Rectal smooth muscle tissue (tissue), 1 donor: ENCODE measurements around the gene YBX1.

ENCODE experiments used
- H3K27ac ChIP-seq: one replicate; pipeline ENCODE4 v1.7.0; 2013; ENCODE audit warnings: low read depth, low read length, inconsistent platforms
- H3K27me3 ChIP-seq: one replicate; pipeline ENCODE4 v1.7.0; 2013; ENCODE audit warnings: low read length; ENCODE audit not compliant: control insufficient read depth, insufficient read depth
- H3K36me3 ChIP-seq: one replicate; pipeline ENCODE4 v1.7.0; 2013; ENCODE audit warnings: low read length; ENCODE audit not compliant: control insufficient read depth, insufficient read depth
- H3K4me1 ChIP-seq: one replicate; pipeline ENCODE4 v1.7.0; 2013; ENCODE audit warnings: low read length; ENCODE audit not compliant: control insufficient read depth, insufficient read depth
- H3K4me3 ChIP-seq: one replicate; pipeline ENCODE4 v1.7.0; 2013; ENCODE audit warnings: low read length
- H3K9ac ChIP-seq: one replicate; pipeline ENCODE4 v1.7.0; 2013; ENCODE audit warnings: low read length

The YBX1 gene

DNA sequence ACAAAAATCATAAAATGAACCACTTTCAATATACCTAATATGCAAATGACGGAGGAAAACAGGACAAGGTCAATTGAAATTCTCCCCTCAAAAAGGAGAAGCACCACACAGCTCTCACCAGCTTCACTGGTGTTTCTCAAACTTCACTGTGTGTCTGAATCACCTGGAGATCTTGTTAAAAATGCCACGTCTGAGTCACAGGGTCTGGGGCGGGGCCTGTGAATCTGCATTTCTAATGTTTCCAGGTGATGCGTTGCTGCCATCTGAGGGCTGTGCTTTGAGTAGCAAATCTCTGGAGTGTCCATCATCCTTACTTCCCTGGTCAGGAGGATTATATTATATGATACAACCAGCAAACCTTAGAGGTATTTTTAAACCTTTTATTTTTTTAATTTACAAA is 48.8 kb downstream of the YBX1 start:
- Histone ChIP-seq H3K4me1 (no peaks in the 10 kb centered on the region), H3K36me3 (no peaks in the 10 kb centered on the region), H3K9ac (no peak overlapping the region), H3K27me3 (no peaks in the 10 kb centered on the region), H3K27ac (no peak overlapping the region), H3K4me3 (no peak overlapping the region)

DNA sequence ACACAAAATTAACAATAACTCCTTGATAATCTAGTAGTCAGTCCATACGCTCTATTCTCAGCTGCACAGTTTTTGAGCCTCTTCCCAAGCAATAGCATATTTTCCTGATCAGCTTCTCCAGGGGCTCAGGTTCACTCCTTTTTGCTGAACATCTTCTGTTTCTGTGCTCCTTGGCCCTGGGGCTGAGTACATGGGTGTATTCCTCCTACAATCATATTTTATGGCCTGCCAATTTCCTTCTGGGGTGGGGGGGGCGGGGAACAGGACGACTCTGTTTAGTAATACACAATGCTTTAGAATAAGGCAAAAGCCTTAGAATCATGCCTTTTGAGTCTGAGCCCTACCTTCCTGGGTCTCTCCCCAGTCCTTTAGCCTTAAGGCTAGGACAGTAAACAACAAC is 49.4 kb downstream of the YBX1 start:
- H3K27ac ChIP-seq = no peak overlapping the region
- no peaks in the 10 kb centered on the region for H3K4me1 ChIP-seq
- no peaks in the 10 kb centered on the region for H3K27me3 ChIP-seq
- H3K4me3 ChIP-seq = no peak overlapping the region
- no peak overlapping the region for H3K9ac ChIP-seq
- no peaks in the 10 kb centered on the region for H3K36me3 ChIP-seq

DNA sequence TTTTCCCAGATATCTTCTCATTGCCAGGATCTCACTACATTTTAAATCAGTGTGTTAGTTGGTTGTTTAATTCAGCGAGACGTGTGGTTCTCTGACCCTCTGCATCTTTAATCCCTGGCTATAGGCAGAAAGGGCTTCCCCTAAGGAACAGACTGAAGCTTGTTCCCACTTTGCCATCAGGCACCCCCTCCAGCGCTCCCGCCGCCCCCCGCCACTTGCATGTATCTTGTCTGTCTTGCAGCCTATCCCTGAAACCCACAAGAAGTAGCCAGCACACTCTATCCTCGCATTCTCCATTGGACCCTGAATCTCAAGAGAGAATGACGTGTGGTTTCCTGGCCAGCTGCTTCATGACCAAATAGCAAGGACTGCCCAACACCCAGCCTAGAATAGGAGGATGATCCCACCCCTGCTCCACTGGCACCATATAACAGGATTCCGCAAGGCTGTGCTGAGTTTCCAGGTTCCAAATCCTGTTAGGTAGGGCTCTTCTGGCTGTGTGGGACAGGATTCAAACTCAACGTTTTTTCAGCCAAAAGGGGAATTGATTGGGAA is 50.0 kb downstream of the YBX1 start:
- Histone ChIP-seq H3K27ac (no peak overlapping the region), H3K36me3 (no peaks in the 10 kb centered on the region), H3K4me3 (no peak overlapping the region), H3K27me3 (no peaks in the 10 kb centered on the region), H3K4me1 (no peaks in the 10 kb centered on the region), H3K9ac (no peak overlapping the region)

- no peaks in the 10 kb centered on the region for H3K36me3 ChIP-seq
- H3K4me1 ChIP-seq = no peaks in the 10 kb centered on the region
- no peak overlapping the region for H3K9ac ChIP-seq
- no peak overlapping the region for H3K4me3 ChIP-seq
- H3K27ac ChIP-seq = no peak overlapping the region
- H3K27me3 ChIP-seq = no peaks in the 10 kb centered on the region
Measured at GRCh38 chr1:42733415-42734200, 51.4 kb downstream of the YBX1 start.

- Histone ChIP-seq H3K36me3 (no peaks in the 10 kb centered on the region), H3K27me3 (no peaks in the 10 kb centered on the region), H3K27ac (no peak overlapping the region), H3K4me3 (no peak overlapping the region), H3K9ac (no peak overlapping the region), H3K4me1 (no peaks in the 10 kb centered on the region)
Measured at GRCh38 chr1:42734201-42735035, 52.2 kb downstream of the YBX1 start.

GRCh38 chr1:42735056-42735455 is 52.8 kb downstream of the YBX1 start:
- no peak overlapping the region for H3K4me3 ChIP-seq
- H3K4me1 ChIP-seq = no peaks in the 10 kb centered on the region
- H3K27me3 ChIP-seq = no peaks in the 10 kb centered on the region
- no peak overlapping the region for H3K9ac ChIP-seq
- H3K27ac ChIP-seq = no peak overlapping the region
- no peaks in the 10 kb centered on the region for H3K36me3 ChIP-seq

- no peak overlapping the region for H3K4me3 ChIP-seq
- no peak overlapping the region for H3K27ac ChIP-seq
- no peaks in the 10 kb centered on the region for H3K27me3 ChIP-seq
- no peaks in the 10 kb centered on the region for H3K4me1 ChIP-seq
- H3K36me3 ChIP-seq = no peaks in the 10 kb centered on the region
- no peak overlapping the region for H3K9ac ChIP-seq
Measured at GRCh38 chr1:42735477-42736105, 53.4 kb downstream of the YBX1 start.

DNA sequence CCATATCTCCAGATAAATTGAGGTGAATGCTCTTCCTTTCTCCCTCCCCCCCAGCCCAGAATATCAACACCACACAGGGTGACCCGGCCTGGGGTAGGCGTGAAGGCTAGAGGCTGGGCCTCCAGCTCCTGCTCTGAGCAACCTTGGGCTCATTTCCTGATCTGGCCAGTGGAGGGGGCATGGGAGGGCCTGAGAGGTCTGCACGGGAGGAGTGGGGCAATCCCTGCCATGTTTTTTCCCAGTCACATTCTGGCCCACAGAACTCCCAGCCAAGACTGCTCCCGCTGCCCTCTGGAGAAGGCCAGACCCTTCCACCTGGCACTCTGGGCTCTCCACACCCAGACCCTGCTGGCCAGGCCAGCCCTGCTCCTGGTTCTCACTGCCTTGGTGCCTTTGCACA is 53.9 kb downstream of the YBX1 start:
- H3K9ac ChIP-seq = no peak overlapping the region
- H3K27ac ChIP-seq = no peak overlapping the region
- H3K4me3 ChIP-seq = no peak overlapping the region
- no peaks in the 10 kb centered on the region for H3K27me3 ChIP-seq
- no peaks in the 10 kb centered on the region for H3K4me1 ChIP-seq
- H3K36me3 ChIP-seq = no peaks in the 10 kb centered on the region

DNA sequence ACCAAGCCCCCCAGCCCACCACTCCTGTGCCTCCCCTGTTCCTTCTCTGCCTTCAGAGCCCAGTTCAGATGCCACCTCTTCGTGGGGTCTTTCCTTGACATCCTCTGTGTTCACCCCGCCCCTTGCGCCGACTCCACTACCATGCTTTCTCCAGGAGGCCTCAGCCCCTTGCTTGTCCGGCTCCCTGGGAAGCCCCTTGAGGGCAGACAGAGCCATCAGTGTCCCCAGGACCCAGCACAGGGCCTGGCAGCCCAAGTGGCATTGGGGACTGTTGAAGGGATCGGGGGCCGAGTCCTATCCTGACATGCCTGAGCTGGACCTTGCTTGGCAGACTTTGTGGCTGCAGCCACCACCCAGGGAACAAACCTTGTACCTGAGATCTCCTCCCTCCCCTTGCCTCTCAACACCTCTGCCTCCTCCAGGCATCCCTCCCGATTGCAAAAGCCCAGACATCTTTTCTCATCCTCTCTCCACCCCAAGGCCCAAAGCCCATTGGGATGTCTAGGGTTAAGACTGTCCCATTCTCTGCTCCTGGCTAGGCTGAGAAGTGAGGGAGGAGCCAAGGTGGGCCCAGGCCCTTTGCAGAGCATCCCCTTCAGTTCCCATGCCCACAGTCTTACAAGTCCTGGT is 54.5 kb downstream of the YBX1 start:
- Histone ChIP-seq H3K27ac (no peak overlapping the region), H3K4me3 (no peak overlapping the region), H3K9ac (no peak overlapping the region), H3K36me3 (no peaks in the 10 kb centered on the region), H3K4me1 (no peaks in the 10 kb centered on the region), H3K27me3 (no peaks in the 10 kb centered on the region)

DNA sequence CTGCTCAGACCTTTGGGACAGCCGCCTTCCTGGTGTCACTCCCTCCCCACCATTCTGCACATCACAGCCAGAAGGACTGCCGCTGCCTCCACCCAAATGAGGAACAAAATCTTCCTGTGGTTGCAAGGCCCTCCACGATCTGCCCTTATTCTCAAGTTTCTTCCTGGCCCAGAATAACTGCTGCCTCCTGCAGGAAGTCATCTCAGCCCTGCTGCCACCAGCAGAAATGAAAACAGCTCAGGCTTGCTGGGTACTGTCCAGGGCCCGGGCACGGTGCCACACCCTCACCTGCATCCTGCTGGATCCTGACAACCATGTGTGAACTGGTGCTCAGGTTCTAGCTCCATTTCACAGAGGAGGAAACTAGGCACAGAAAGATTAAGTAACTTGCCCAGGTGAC is 55.0 kb downstream of the YBX1 start:
- H3K9ac ChIP-seq = no peak overlapping the region
- H3K27ac ChIP-seq = no peak overlapping the region
- no peaks in the 10 kb centered on the region for H3K27me3 ChIP-seq
- H3K36me3 ChIP-seq = no peaks in the 10 kb centered on the region
- no peaks in the 10 kb centered on the region for H3K4me1 ChIP-seq
- no peak overlapping the region for H3K4me3 ChIP-seq

- no peaks in the 10 kb centered on the region for H3K36me3 ChIP-seq
- no peak overlapping the region for H3K4me3 ChIP-seq
- H3K4me1 ChIP-seq = no peaks in the 10 kb centered on the region
- no peak overlapping the region for H3K9ac ChIP-seq
- no peak overlapping the region for H3K27ac ChIP-seq
- H3K27me3 ChIP-seq = no peaks in the 10 kb centered on the region
Measured at GRCh38 chr1:42737986-42738677, 55.9 kb downstream of the YBX1 start.
